RWPE2 (cell line): ENCODE results near the gene LSMEM2.

Source experiments
- ATAC-seq: fragments of 200-7000 bp; cut with Tn5 transposase; 3 replicates; pipeline ENCODE4 v1.9.1; 2021; ENCODE audit warnings: low read depth
- DNase-seq: peaks from one replicate; pipeline ENCODE4 v3.0.0-alpha.2; 2020; ENCODE audit warnings: low spot score
- H3K27ac ChIP-seq: fragments of 450-650 bp; 2 replicates; pipeline ENCODE4 v1.5.1; 2017; ENCODE audit warnings: mild to moderate bottlenecking; ENCODE audit not compliant: poor library complexity, severe bottlenecking
- H3K27me3 ChIP-seq: fragments of 250-450 bp; sonication (Bioruptor Pico); 2 replicates; pipeline ENCODE4 v1.5.1; 2021; ENCODE audit warnings: mild to moderate bottlenecking, moderate library complexity; ENCODE audit not compliant: insufficient read depth, poor library complexity, severe bottlenecking
- H3K36me3 ChIP-seq: fragments of 250-450 bp; sonication (Bioruptor Pico); 2 replicates; pipeline ENCODE4 v1.5.1; 2020; ENCODE audit warnings: low read depth, mild to moderate bottlenecking, moderate library complexity
- H3K4me1 ChIP-seq: fragments of 250-450 bp; sonication (Bioruptor Pico); 2 replicates; pipeline ENCODE4 v1.5.1; 2021; ENCODE audit warnings: mild to moderate bottlenecking, moderate library complexity; ENCODE audit not compliant: insufficient read depth, poor library complexity, severe bottlenecking
- H3K4me3 ChIP-seq: fragments of 250-450 bp; sonication (Bioruptor Pico); 2 replicates; pipeline ENCODE4 v1.5.1; 2021; ENCODE audit warnings: mild to moderate bottlenecking, moderate library complexity; ENCODE audit not compliant: severe bottlenecking
- H3K9me3 ChIP-seq: fragments of 250-450 bp; sonication (Bioruptor Pico); 2 replicates; pipeline ENCODE4 v1.5.1; 2021; ENCODE audit warnings: mild to moderate bottlenecking, moderate library complexity; ENCODE audit not compliant: severe bottlenecking
- CTCF ChIP-seq: fragments of 450-650 bp; IDR thresholded peaks from one replicate; pipeline ENCODE4 v1.5.1; 2017; ENCODE audit warnings: mild to moderate bottlenecking, moderate library complexity; ENCODE audit not compliant: poor library complexity, severe bottlenecking

LSMEM2 gene

DNA sequence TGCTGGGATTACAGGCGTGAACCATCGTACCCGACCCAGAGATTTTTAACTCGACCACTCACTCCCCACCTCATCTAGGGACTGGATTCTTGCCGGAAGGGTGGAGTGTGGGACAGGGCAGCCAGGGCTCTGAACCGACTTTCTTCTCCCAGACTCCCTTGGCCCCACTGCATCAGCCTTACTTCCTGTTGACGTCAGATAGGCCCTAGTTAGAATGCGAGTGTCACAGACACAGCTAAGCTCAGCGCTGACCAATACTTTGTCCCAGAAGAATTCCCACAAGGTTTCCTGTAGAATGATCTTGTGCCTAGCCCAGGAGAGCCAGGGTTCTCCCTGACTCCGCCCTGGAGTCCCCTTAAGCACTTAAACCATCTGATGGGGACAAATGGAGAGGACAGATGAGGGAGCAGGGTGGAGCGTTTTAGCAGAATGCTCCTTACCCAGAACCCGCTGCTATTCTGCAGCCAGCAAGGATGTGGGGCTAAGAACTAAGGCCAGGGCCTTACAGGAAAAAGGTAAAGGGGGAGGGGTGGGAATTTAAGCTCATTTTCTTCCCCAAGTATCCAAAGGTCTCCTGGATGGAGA, 54.9 kb downstream of the LSMEM2 start:
- no peak overlapping the region for H3K4me3 ChIP-seq
- ATAC-seq (no peak), DNase-seq (no peak)
- no peak for TF ChIP-seq CTCF
- H3K27ac ChIP-seq: peak overlapping the region; percentile 83
- H3K27me3 ChIP-seq: no peaks in the 10 kb centered on the region
- H3K9me3 ChIP-seq: no peaks in the 10 kb centered on the region
- peaks cover 65% of the 10 kb centered on the region for H3K36me3 ChIP-seq
- H3K4me1 ChIP-seq: peaks cover 17% of the 10 kb centered on the region

- H3K27ac ChIP-seq: peak overlapping the region; percentile 83
- H3K9me3 ChIP-seq: no peaks in the 10 kb centered on the region
- no peak for DNase-seq
- peaks cover 17% of the 10 kb centered on the region for H3K4me1 ChIP-seq
- ATAC-seq: no peak
- H3K27me3 ChIP-seq: no peaks in the 10 kb centered on the region
- peaks cover 61% of the 10 kb centered on the region for H3K36me3 ChIP-seq
- TF ChIP-seq CTCF: no peak
- H3K4me3 ChIP-seq: no peak overlapping the region
Observed at GRCh38 chr3:50334339-50335075, 55.6 kb downstream of the LSMEM2 start.

- Histone ChIP-seq H3K9me3 (no peaks in the 10 kb centered on the region), H3K36me3 (peaks cover 40% of the 10 kb centered on the region), H3K27ac (peak overlapping the region; percentile 83), H3K27me3 (no peaks in the 10 kb centered on the region), H3K4me1 (peaks cover 23% of the 10 kb centered on the region), H3K4me3 (peak overlapping the region; percentile 61)
- ATAC-seq (peak; percentile 40), DNase-seq (no peak)
- no peak for TF ChIP-seq CTCF
Observed at GRCh38 chr3:50336452-50337174, 57.7 kb downstream of the LSMEM2 start.

DNA sequence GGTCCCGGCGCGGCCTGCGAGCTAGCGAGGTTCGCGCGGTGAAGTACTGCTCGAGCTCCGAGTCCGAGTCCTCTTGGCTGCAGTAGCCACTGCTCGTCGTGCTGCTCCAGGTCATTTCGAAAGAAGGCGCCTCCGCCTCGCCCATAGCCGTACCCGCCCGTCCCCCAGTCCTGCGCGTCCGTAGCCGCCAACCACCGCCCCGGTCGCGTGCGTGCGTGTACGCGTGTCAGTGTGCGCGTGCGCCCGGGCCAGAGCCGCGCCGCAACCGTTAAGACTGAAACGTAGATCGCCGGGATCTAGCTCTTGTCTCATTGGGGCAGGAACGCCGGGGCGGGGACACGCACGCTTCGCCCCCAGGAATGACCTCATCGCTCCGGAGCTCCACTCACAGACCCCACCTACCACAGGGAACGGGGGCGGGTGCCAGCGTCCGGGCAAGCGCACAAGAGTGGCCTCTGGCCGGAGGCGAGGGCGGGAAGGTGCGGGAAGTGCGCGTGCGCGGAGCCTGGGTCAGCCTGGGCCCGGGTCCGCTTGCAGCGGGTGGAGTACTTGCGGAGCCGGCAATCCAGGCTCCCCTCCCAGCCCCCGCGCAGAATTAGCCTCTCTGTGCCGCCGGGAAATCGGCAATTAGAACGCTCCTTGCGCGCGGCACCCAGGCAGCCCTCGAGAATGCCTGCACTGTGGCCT, 58.4 kb downstream of the LSMEM2 start:
- H3K27me3 ChIP-seq: no peaks in the 10 kb centered on the region
- peaks cover 23% of the 10 kb centered on the region for H3K4me1 ChIP-seq
- ATAC-seq (peak; percentile 78), DNase-seq (peak; percentile 100)
- peak overlapping the region; percentile 83 for H3K27ac ChIP-seq
- no peaks in the 10 kb centered on the region for H3K9me3 ChIP-seq
- H3K4me3 ChIP-seq: peak overlapping the region; percentile 61
- peaks cover 33% of the 10 kb centered on the region for H3K36me3 ChIP-seq
- no peak for TF ChIP-seq CTCF
